GM10266 (cell line): ENCODE results near the gene MPLKIP.

Source experiments
- DNase-seq: peaks from one replicate; pipeline ENCODE4 v3.0.0; 2012; ENCODE audit errors: extremely low spot score
- CTCF ChIP-seq: IDR thresholded peaks from 2 replicates; pipeline ENCODE4 v1.5.1; 2012; ENCODE audit warnings: mild to moderate bottlenecking, low read depth; ENCODE audit not compliant: control insufficient read depth, insufficient read depth; ENCODE audit errors: missing control alignments

The MPLKIP gene

DNA sequence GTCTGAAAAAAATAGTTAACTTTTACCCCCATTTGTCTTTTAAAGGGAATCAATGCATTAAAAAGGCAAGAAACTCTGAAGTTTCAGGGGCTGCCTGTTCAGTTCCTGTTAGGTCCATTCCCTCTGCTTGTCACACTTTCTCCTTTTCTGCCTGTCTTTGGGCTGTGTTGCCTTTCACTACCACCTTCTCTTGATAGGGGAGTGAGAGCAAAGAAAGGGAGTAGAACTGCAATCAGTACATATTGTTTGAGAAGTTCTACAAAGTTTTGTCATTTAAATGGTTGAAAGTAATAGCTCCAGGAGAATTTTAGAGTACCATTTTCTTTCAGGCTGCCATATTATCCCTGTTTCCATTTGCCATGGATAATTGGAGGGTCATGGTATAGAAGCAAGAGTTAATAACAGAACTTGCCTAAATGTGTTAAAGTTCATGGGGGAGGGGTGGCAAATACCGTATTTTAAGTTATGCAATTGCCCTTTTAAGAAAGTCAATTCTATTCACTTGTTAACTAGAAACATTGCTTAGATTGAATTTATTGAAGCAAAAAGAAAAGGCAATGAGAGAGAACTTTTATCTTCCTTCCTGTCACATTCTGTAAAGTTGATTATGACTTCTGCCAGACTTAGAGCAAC lies 38.6 kb downstream of the MPLKIP start:
- TF ChIP-seq CTCF, result no peak
- no peak for DNase-seq

- DNase-seq, result no peak
- no peak for TF ChIP-seq CTCF
Observed at GRCh38 chr7:40095230-40095629, 39.2 kb downstream of the MPLKIP start.

DNA sequence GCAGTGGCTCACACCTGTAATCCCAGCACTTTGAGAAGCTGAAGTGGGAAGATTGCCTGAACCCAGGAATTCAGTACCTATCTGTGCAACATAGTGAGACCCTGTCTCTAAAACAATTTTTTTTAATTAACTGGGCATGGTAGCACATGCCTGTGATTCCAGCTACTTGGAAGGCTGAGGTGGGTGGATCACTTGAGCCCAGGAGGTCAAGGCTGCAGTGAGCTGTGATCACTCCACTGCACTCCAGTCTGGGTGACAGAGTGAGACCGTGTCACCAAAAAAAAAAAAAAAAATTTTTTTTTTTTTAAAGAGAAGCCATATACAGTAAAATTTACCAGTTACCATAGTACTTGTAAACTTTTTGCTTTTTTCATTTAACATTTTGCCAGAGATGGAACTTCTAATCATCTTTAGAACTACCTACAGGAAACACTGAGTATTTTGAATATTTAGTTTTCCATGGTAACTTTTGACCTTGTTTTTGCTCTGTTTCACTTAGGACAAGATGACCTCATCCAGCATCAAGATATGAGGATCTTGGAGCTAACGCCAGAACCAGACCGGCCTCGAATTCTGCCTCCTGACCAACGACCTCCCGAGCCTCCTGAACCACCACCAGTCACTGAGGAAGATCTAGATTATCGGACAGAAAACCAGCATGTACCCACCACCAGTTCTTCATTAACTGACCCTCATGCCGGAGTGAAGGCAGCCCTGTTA lies 40.6 kb downstream of the MPLKIP start:
- DNase-seq, result no peak
- no peak for TF ChIP-seq CTCF

DNA sequence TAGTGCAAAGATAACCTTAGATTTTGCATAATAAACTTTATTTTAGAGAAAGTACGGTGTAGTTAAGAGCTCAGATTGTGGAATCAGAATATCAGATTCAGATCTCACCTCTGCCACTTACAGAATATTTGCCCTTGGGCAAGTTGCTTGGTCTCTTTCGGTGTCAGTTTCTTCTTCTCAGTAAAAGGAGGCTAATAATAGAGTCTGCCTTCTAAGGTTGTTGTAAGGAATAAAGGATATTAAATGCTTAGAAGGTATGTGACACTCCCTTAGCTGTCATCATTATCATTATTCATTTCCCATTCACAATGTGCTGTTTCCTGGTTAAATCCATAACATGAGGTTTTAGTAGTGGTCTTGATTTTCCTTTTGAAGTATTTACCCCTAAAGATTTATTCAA lies 42.2 kb downstream of the MPLKIP start:
- DNase-seq, result no peak
- TF ChIP-seq CTCF, result no peak

DNA sequence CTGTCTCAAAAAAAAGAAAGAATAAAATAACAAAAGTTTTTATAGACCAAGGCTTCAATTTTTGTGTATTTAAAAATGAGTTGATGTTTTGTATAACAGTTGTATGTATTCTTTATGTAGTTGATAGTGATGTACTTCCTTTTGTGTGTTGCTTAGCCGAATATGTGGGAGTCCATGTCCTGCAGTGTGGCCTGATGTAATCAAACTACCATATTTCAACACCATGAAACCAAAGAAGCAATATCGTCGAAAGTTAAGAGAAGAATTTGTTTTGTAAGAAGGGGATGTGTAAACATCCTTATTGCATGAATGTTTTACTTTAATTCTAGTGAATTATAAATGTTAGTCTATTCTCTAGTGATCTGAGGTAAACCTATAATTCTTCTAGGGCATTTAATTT lies 56.6 kb downstream of the MPLKIP start:
- TF ChIP-seq CTCF, result no peak
- DNase-seq, result no peak
